HCT116 (cell line): ENCODE measurements around the gene GUCA2B. TPM values are rescaled to one million over a fixed set of nuclear protein-coding genes. Genes with fewer than 3 reads are reported as not detected.

Experiments
- ATAC-seq: fragments of 200-7000 bp; cut with Tn5 transposase; 2 replicates; pipeline ENCODE4 v1.9.1; 2020; ENCODE audit warnings: mild to moderate bottlenecking, moderate library complexity
- BruUV-seq: library from RNA; stranded (reverse); fragments of 400-500 nt; replicated peaks from 2 replicates; lab custom pipeline; 2021; lab: Mats Ljungman, UMichigan
- CTCF ChIA-PET: fragments of 300-600 bp; sonication (Branson Sonifier 250); formaldehyde crosslinking; loops from one replicate; lab custom pipeline; 2021; ENCODE audit warnings: antibody characterized with exemption; lab: Charles Lee
- POLR2A ChIA-PET: fragments of 300-600, 350-600 bp; sonication (Branson Sonifier 250); formaldehyde crosslinking; loops from one replicate; lab custom pipeline; 2021; ENCODE audit warnings: antibody characterized with exemption; lab: Charles Lee
- RAD21 ChIA-PET, 2 experiments: fragments of 300-600 bp; sonication (Branson Sonifier 250); formaldehyde crosslinking; loops; one replicate each; lab custom pipeline; 2023; ENCODE audit warnings: low total read pairs in 2 of 2; ENCODE audit not compliant: uncharacterized antibody in 2 of 2, unreplicated experiment in 2 of 2, low non-redundant PET in 1 of 2; lab: Charles Lee
- DNase-seq: peaks from one replicate; pipeline ENCODE4 v3.0.0-alpha.2; 2010; ENCODE audit warnings: low read depth, low spot score
- H2AFZ ChIP-seq: fragments of 200-600 bp; shearing (Covaris generic), sonication (generic); 2 replicates; pipeline ENCODE4 v1.6.1; 2017; ENCODE audit warnings: low read depth, mixed run types, mixed read lengths, antibody characterized with exemption, low read length; ENCODE audit not compliant: poor library complexity, severe bottlenecking
- H3K27ac ChIP-seq: 2 replicates; pipeline ENCODE4 v1.5.1; 2012; ENCODE audit warnings: low read depth, low read length
- H3K27me3 ChIP-seq: fragments of 200-600 bp; sonication (generic); 2 replicates; pipeline ENCODE4 v1.6.1; 2016; ENCODE audit warnings: mixed run types, low read length, mixed read lengths; ENCODE audit not compliant: insufficient read depth
- H3K36me3 ChIP-seq, 2 experiments: fragments of 200-500 bp in 1 of 2; fragments of 200-600 bp in 1 of 2; sonication (Bioruptor generic) in 1 of 2; sonication (generic) in 1 of 2; 2 replicates each; pipeline versions ENCODE4 v1.5.1 to v1.6.1; 2014 to 2016; ENCODE audit warnings: low read length in 2 of 2, inconsistent platforms in 1 of 2, mixed read lengths in 1 of 2, mixed run types in 1 of 2; ENCODE audit not compliant: insufficient read depth in 2 of 2, control insufficient read depth in 1 of 2
- H3K4me1 ChIP-seq, 2 experiments: fragments of 200-600 bp in 1 of 2; sonication (generic) in 1 of 2; 2 replicates each; pipeline versions ENCODE4 v1.5.1 to v1.6.1; 2012 to 2017; ENCODE audit warnings: low read length in 2 of 2, inconsistent platforms in 1 of 2, mild to moderate bottlenecking in 1 of 2, mixed read lengths in 1 of 2, mixed run types in 1 of 2, moderate library complexity in 1 of 2; ENCODE audit not compliant: insufficient read depth in 2 of 2, control insufficient read depth in 1 of 2
- H3K4me2 ChIP-seq: fragments of 200-600 bp; sonication (generic); 2 replicates; pipeline ENCODE4 v1.6.1; 2017; ENCODE audit warnings: mixed run types, low read length, mixed read lengths
- H3K4me3 ChIP-seq, 2 experiments: fragments of 200-600 bp in 1 of 2; sonication (generic) in 1 of 2; replicated peaks in 1 of 2; 2 replicates each; pipeline ENCODE4 v1.5.1; 2011 to 2016; ENCODE audit warnings: low read length in 2 of 2, control low read depth in 1 of 2, low read depth in 1 of 2, mild to moderate bottlenecking in 1 of 2, mixed read lengths in 1 of 2, mixed run types in 1 of 2
- H3K79me2 ChIP-seq: fragments of 200-600 bp; sonication (generic); 2 replicates; pipeline ENCODE4 v1.6.1; 2017; ENCODE audit warnings: mild to moderate bottlenecking, mixed run types, low read length, moderate library complexity, mixed read lengths; ENCODE audit not compliant: insufficient read depth
- H3K9ac ChIP-seq: fragments of 200-600 bp; sonication (generic); 2 replicates; pipeline ENCODE4 v1.6.1; 2016; ENCODE audit warnings: low read length, mixed read lengths
- H3K9me2 ChIP-seq: fragments of 200-600 bp; sonication (generic), shearing (Covaris generic); 2 replicates; pipeline ENCODE4 v1.6.1; 2017; ENCODE audit warnings: mixed run types, mild to moderate bottlenecking, moderate library complexity; ENCODE audit not compliant: insufficient read depth
- H3K9me3 ChIP-seq, 2 experiments: fragments of 200-500 bp in 1 of 2; fragments of 200-600 bp in 1 of 2; sonication (Bioruptor generic) in 1 of 2; sonication (generic) in 1 of 2; 2 replicates each; pipeline ENCODE4 v1.6.1; 2014 to 2017; ENCODE audit warnings: low read length in 2 of 2, mixed read lengths in 2 of 2, inconsistent platforms in 1 of 2, low read depth in 1 of 2, mild to moderate bottlenecking in 1 of 2, mixed run types in 1 of 2, moderate library complexity in 1 of 2; ENCODE audit not compliant: control insufficient read depth in 1 of 2, insufficient read depth in 1 of 2
- H4K20me1 ChIP-seq: fragments of 200-600 bp; sonication (generic), shearing (Covaris generic); 2 replicates; pipeline ENCODE4 v1.6.1; 2017; ENCODE audit warnings: mixed run types, mild to moderate bottlenecking, moderate library complexity; ENCODE audit not compliant: insufficient read depth
- ATF3 ChIP-seq: IDR thresholded peaks from 2 replicates; pipeline ENCODE4 v1.6.1; 2012
- CBX3 ChIP-seq: IDR thresholded peaks from 2 replicates; pipeline ENCODE4 v1.6.1; 2012; ENCODE audit warnings: low read depth
- ELF1 ChIP-seq: IDR thresholded peaks from 2 replicates; pipeline ENCODE4 v1.6.1; 2012; ENCODE audit warnings: low read depth, borderline replicate concordance
- EZH2 ChIP-seq: fragments of 200-600 bp; sonication (generic); IDR thresholded peaks from 2 replicates; pipeline ENCODE4 v1.6.1; 2017; ENCODE audit warnings: antibody characterized with exemption, mixed run types
- FOSL1 ChIP-seq: IDR thresholded peaks from 2 replicates; pipeline ENCODE4 v1.6.1; 2012; ENCODE audit warnings: low read depth
- POLR2A ChIP-seq: IDR thresholded peaks from 2 replicates; pipeline ENCODE4 v1.7.0; 2011; ENCODE audit warnings: borderline replicate concordance; ENCODE audit not compliant: insufficient read depth, insufficient read length; ENCODE audit errors: extremely low read depth
- POLR2AphosphoS5 ChIP-seq: IDR thresholded peaks from 2 replicates; pipeline ENCODE4 v1.6.1; 2011; ENCODE audit warnings: mild to moderate bottlenecking, low read depth, low read length, moderate library complexity
- RAD21 ChIP-seq: IDR thresholded peaks from 2 replicates; pipeline ENCODE4 v1.6.1; 2012; ENCODE audit warnings: low read depth, mild to moderate bottlenecking
- SIN3A ChIP-seq: IDR thresholded peaks from 2 replicates; pipeline ENCODE4 v1.6.1; 2012; ENCODE audit warnings: low read depth
- SP1 ChIP-seq: IDR thresholded peaks from 2 replicates; pipeline ENCODE4 v1.6.1; 2012; ENCODE audit warnings: low read depth
- SRF ChIP-seq: IDR thresholded peaks from 2 replicates; pipeline ENCODE4 v1.6.1; 2012; ENCODE audit warnings: low read depth
- TCF7L2 ChIP-seq: IDR thresholded peaks from 2 replicates; pipeline ENCODE4 v1.7.0; 2011; ENCODE audit warnings: borderline replicate concordance, inconsistent platforms; ENCODE audit not compliant: insufficient read depth, insufficient read length; ENCODE audit errors: extremely low read depth
- YY1 ChIP-seq: IDR thresholded peaks from 2 replicates; pipeline ENCODE4 v1.6.1; 2011; ENCODE audit warnings: low read length, low read depth, moderate library complexity, mild to moderate bottlenecking; ENCODE audit not compliant: insufficient replicate concordance; ENCODE audit errors: extremely low read depth
- ZFX ChIP-seq: fragments of 450-650 bp; IDR thresholded peaks from 2 replicates; pipeline ENCODE4 v1.6.1; 2017
- ZNF274 ChIP-seq: fragments of 200-500 bp; sonication (Bioruptor generic); IDR thresholded peaks from 2 replicates; pipeline ENCODE4 v1.6.1; 2014; ENCODE audit warnings: mild to moderate bottlenecking, low read depth, low read length, inconsistent platforms
- intact Hi-C: fragments of 100-400 bp; cut with micrococcal nuclease; formaldehyde crosslinking; loops from 2 replicates; pipeline ENCODE4 v1.10.0; 2022
- total RNA-seq: library from RNA; stranded (reverse); gene quantifications from one replicate; pipeline ENCODE4 v1.2.1, GENCODE V29; 2021; ENCODE audit not compliant: unreplicated experiment
- TF ChIP-seq, protein P1 (sequence below): IDR thresholded peaks from 2 replicates; pipeline ENCODE4 v1.6.1; 2012; ENCODE audit warnings: low read depth
- TF ChIP-seq, protein P2 (sequence below), 3 experiments: fragments of 200-600 bp in 1 of 3; sonication (generic) in 1 of 3; IDR thresholded peaks in 2 of 3; conservative IDR thresholded peaks in 1 of 3; 2 replicates each; pipeline ENCODE4 v1.5.1; 2012 to 2017; ENCODE audit warnings: low read depth in 2 of 3, low read length in 2 of 3, antibody characterized with exemption in 1 of 3, borderline replicate concordance in 1 of 3, control low read depth in 1 of 3, mild to moderate bottlenecking in 1 of 3, mixed read lengths in 1 of 3, mixed run types in 1 of 3, moderate library complexity in 1 of 3; ENCODE audit not compliant: insufficient read depth in 1 of 3
- TF ChIP-seq, protein P3 (sequence below): IDR thresholded peaks from 2 replicates; pipeline ENCODE4 v1.6.1; 2012

Gene GUCA2B
- total RNA-seq, 1 experiment from 2014 or later = not detected

GRCh38 chr1:42175314-42176054 lies 22.3 kb downstream of the GUCA2B start:
- no TSS peak for BruUV-seq
- ChIA-PET POLR2A (no interaction called here), CTCF (interaction anchor here (0.5 kb wide), 1 partner anchor 341 kb away, joined by 3 read pairs; no protein-coding TSS in a partner anchor), RAD21 (interaction anchor here in 1 of 2 experiments (0.6 kb wide), 1 partner anchor 363 kb away, joined by 7 read pairs; no protein-coding TSS in a partner anchor)
- Histone ChIP-seq H2AFZ (no peak overlapping the region), H4K20me1 (0 out of 2 replicates have a peak, but pooled peaks cover 5% of the 10 kb centered on the region), H3K4me1 (peaks cover 4 to 12% of the 10 kb centered on the region in 2 experiments), H3K9me2 (no peaks in the 10 kb centered on the region), H3K27me3 (no peaks in the 10 kb centered on the region), H3K9me3 (no peaks in the 10 kb centered on the region), H3K4me3 (no peak overlapping the region), H3K4me2 (no peak overlapping the region), H3K9ac (no peak overlapping the region), H3K36me3 (peaks cover 0 to 10% of the 10 kb centered on the region in 2 experiments; a peak in 1 of 4 replicates), H3K27ac (no peak overlapping the region), H3K79me2 (no peaks in the 10 kb centered on the region)
- intact Hi-C loops = loop anchor here (10.0 kb wide), 2 partner anchors 559 to 911 kb away; no protein-coding TSS in a partner anchor
- no peak for ATAC-seq
- DNase-seq = no peak
- TF ChIP-seq POLR2AphosphoS5 = no peak
- no peak for TF ChIP-seq SP1
- no peak for TF ChIP-seq SRF
- TF ChIP-seq CBX3 = no peak
- TF ChIP-seq, protein P1, sequence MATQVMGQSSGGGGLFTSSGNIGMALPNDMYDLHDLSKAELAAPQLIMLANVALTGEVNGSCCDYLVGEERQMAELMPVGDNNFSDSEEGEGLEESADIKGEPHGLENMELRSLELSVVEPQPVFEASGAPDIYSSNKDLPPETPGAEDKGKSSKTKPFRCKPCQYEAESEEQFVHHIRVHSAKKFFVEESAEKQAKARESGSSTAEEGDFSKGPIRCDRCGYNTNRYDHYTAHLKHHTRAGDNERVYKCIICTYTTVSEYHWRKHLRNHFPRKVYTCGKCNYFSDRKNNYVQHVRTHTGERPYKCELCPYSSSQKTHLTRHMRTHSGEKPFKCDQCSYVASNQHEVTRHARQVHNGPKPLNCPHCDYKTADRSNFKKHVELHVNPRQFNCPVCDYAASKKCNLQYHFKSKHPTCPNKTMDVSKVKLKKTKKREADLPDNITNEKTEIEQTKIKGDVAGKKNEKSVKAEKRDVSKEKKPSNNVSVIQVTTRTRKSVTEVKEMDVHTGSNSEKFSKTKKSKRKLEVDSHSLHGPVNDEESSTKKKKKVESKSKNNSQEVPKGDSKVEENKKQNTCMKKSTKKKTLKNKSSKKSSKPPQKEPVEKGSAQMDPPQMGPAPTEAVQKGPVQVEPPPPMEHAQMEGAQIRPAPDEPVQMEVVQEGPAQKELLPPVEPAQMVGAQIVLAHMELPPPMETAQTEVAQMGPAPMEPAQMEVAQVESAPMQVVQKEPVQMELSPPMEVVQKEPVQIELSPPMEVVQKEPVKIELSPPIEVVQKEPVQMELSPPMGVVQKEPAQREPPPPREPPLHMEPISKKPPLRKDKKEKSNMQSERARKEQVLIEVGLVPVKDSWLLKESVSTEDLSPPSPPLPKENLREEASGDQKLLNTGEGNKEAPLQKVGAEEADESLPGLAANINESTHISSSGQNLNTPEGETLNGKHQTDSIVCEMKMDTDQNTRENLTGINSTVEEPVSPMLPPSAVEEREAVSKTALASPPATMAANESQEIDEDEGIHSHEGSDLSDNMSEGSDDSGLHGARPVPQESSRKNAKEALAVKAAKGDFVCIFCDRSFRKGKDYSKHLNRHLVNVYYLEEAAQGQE = no peak
- TF ChIP-seq EZH2 = no peak
- TF ChIP-seq POLR2A = no peak
- TF ChIP-seq YY1 = no peak
- TF ChIP-seq ELF1 = no peak
- no peak for TF ChIP-seq TCF7L2
- no peak for TF ChIP-seq ZNF274
- TF ChIP-seq FOSL1 = no peak
- TF ChIP-seq ZFX = no peak
- TF ChIP-seq, protein P2, sequence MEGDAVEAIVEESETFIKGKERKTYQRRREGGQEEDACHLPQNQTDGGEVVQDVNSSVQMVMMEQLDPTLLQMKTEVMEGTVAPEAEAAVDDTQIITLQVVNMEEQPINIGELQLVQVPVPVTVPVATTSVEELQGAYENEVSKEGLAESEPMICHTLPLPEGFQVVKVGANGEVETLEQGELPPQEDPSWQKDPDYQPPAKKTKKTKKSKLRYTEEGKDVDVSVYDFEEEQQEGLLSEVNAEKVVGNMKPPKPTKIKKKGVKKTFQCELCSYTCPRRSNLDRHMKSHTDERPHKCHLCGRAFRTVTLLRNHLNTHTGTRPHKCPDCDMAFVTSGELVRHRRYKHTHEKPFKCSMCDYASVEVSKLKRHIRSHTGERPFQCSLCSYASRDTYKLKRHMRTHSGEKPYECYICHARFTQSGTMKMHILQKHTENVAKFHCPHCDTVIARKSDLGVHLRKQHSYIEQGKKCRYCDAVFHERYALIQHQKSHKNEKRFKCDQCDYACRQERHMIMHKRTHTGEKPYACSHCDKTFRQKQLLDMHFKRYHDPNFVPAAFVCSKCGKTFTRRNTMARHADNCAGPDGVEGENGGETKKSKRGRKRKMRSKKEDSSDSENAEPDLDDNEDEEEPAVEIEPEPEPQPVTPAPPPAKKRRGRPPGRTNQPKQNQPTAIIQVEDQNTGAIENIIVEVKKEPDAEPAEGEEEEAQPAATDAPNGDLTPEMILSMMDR (IDR thresholded peaks at IDR 0.05 in 2 of 3, conservative IDR thresholded peaks at IDR 0.05 in 1 of 3; ENCODE audit: borderline replicate concordance in 1 of 3, insufficient read depth in 1 of 3, low read depth in 2 of 3, low read length in 2 of 3) = no peak
- no peak for TF ChIP-seq SIN3A
- TF ChIP-seq ATF3 = no peak
- TF ChIP-seq, protein P3, sequence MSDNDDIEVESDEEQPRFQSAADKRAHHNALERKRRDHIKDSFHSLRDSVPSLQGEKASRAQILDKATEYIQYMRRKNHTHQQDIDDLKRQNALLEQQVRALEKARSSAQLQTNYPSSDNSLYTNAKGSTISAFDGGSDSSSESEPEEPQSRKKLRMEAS = no peak
- TF ChIP-seq RAD21 = no peak
